GM19455 (cell line): Measurements from ENCODE around the gene RPL22.

Experiments used
- ATAC-seq: cut with Tn5 transposase; IDR thresholded peaks from one replicate; pipeline ENCODE4 v1.9.1; 2021; ENCODE audit not compliant: unreplicated experiment

RPL22 gene

GRCh38 chr1:6205849-6206519 lies 6.6 kb upstream of the RPL22 start, which contains the start of gene RNF207:
RNF207 (plus strand) TSS chr1:6206119; CDS start chr1:6206536, 417 bp downstream.
- ATAC-seq = no peak

GRCh38 chr1:6202256-6202655 lies 2.9 kb upstream of the RPL22 start:
- ATAC-seq = no peak

GRCh38 chr1:6200188-6200809 lies 904 bp upstream of the RPL22 start:
- no peak for ATAC-seq

- ATAC-seq = peak; percentile 30
Observed at GRCh38 chr1:6198646-6199297, 623 bp downstream of the RPL22 start.

GRCh38 chr1:6197746-6198427 lies 1.5 kb downstream of the RPL22 start:
- no peak for ATAC-seq

- no peak for ATAC-seq
Observed at GRCh38 chr1:6191968-6192367, 7.4 kb downstream of the RPL22 start.

- no peak for ATAC-seq
Observed at GRCh38 chr1:6188466-6188865, 10.9 kb downstream of the RPL22 start.

- no peak for ATAC-seq
Observed at GRCh38 chr1:6185635-6186382, 13.6 kb downstream of the RPL22 start.

GRCh38 chr1:6185151-6185550 lies 14.2 kb downstream of the RPL22 start:
- no peak for ATAC-seq

GRCh38 chr1:6184083-6184783 lies 15.2 kb downstream of the RPL22 start:
- no peak for ATAC-seq

GRCh38 chr1:6183520-6183989 lies 15.8 kb downstream of the RPL22 start:
- ATAC-seq = no peak

GRCh38 chr1:6181347-6181770 lies 18.0 kb downstream of the RPL22 start:
- ATAC-seq = no peak

- no peak for ATAC-seq
Observed at GRCh38 chr1:6180707-6181311, 18.6 kb downstream of the RPL22 start.

- no peak for ATAC-seq
Observed at GRCh38 chr1:6180268-6180706, 19.1 kb downstream of the RPL22 start, which contains the start of gene CHD5. CHD5 (minus strand) TSS chr1:6180321; CDS start chr1:6180023, 298 bp downstream.

GRCh38 chr1:6179564-6180175 lies 19.7 kb downstream of the RPL22 start:
- no peak for ATAC-seq

- ATAC-seq = no peak
Observed at GRCh38 chr1:6178751-6179563, 20.4 kb downstream of the RPL22 start.

GRCh38 chr1:6177681-6178380 lies 21.6 kb downstream of the RPL22 start:
- no peak for ATAC-seq

GRCh38 chr1:6176779-6177178 lies 22.6 kb downstream of the RPL22 start:
- no peak for ATAC-seq
